Stimulated activated CD8-positive, alpha-beta memory T cell treated with anti-CD3 and anti-CD28 coated beads, Interleukin-12 subunit alpha, Interleukin-12 subunit beta, amount 100 ng/mL, for 24 hours (primary cell): Measurements from ENCODE around the gene HK1.
"Not testable (repeated sequence)": the region's sequence is repeated elsewhere in the genome, so short reads cannot be mapped to it uniquely, and the experiment has no call there.

ENCODE experiments used
- DNase-seq: peaks from one replicate; pipeline ENCODE4 v3.0.0-alpha.2; 2020; ENCODE audit errors: extremely low read depth

HK1 gene

GRCh38 chr10:69259547-69260243 lies 18.6 kb upstream of the HK1 start:
- DNase-seq, result no peak

GRCh38 chr10:69261184-69261583 lies 17.1 kb upstream of the HK1 start:
- DNase-seq, result no peak

GRCh38 chr10:69262292-69262751 lies 16.0 kb upstream of the HK1 start:
- DNase-seq, result no peak

- DNase-seq, result no peak
Observed at GRCh38 chr10:69265521-69265920, 12.8 kb upstream of the HK1 start.

GRCh38 chr10:69268761-69269416 lies 9.4 kb upstream of the HK1 start:
- no peak for DNase-seq

GRCh38 chr10:69269761-69270160 lies 8.5 kb upstream of the HK1 start:
- no peak for DNase-seq

- no peak for DNase-seq
Observed at GRCh38 chr10:69270990-69271389, 7.3 kb upstream of the HK1 start.

- no peak for DNase-seq
Observed at GRCh38 chr10:69272624-69273023, 5.7 kb upstream of the HK1 start.

- no peak for DNase-seq
Observed at GRCh38 chr10:69275444-69275843, 2.9 kb upstream of the HK1 start.

GRCh38 chr10:69276503-69276902 lies 1.8 kb upstream of the HK1 start:
- no peak for DNase-seq

- DNase-seq, result no peak
Observed at GRCh38 chr10:69279110-69279509, 814 bp downstream of the HK1 start.

GRCh38 chr10:69281507-69282413 lies 3.5 kb downstream of the HK1 start:
- no peak for DNase-seq

- DNase-seq, result not testable (repeated sequence)
Observed at GRCh38 chr10:69284402-69284801, 6.1 kb downstream of the HK1 start.

- DNase-seq, result no peak
Observed at GRCh38 chr10:69285699-69286098, 7.4 kb downstream of the HK1 start.

- no peak for DNase-seq
Observed at GRCh38 chr10:69287181-69287580, 8.9 kb downstream of the HK1 start.

- no peak for DNase-seq
Observed at GRCh38 chr10:69290993-69291392, 12.7 kb downstream of the HK1 start.

GRCh38 chr10:69292459-69292858 lies 14.2 kb downstream of the HK1 start:
- no peak for DNase-seq

GRCh38 chr10:69295027-69295636 lies 16.8 kb downstream of the HK1 start:
- DNase-seq, result no peak

- no peak for DNase-seq
Observed at GRCh38 chr10:69303632-69304051, 25.3 kb downstream of the HK1 start.

GRCh38 chr10:69306421-69306820 lies 28.1 kb downstream of the HK1 start:
- no peak for DNase-seq

- no peak for DNase-seq
Observed at GRCh38 chr10:69307434-69307833, 29.1 kb downstream of the HK1 start.

GRCh38 chr10:69308304-69308703 lies 30.0 kb downstream of the HK1 start:
- DNase-seq, result not testable (repeated sequence)
